IPS-15b (cell line): ENCODE data around the gene SAPCD2.

Experiments
- H3K27me3 ChIP-seq: one replicate; pipeline ENCODE4 v1.6.1; 2013; ENCODE audit warnings: low read length; ENCODE audit not compliant: control insufficient read depth, insufficient read depth
- H3K36me3 ChIP-seq: one replicate; pipeline ENCODE4 v1.6.1; 2013; ENCODE audit warnings: low read length; ENCODE audit not compliant: control insufficient read depth, insufficient read depth
- H3K4me1 ChIP-seq: one replicate; pipeline ENCODE4 v1.6.1; 2013; ENCODE audit warnings: mild to moderate bottlenecking, low read length; ENCODE audit not compliant: control insufficient read depth, insufficient read depth
- H3K4me3 ChIP-seq: one replicate; pipeline ENCODE4 v1.5.1; 2013; ENCODE audit warnings: low read depth, low read length
- H3K9ac ChIP-seq: one replicate; pipeline ENCODE4 v1.6.1; 2013; ENCODE audit warnings: low read depth, mild to moderate bottlenecking, low read length
- H3K9me3 ChIP-seq: one replicate; pipeline ENCODE4 v1.6.1; 2013; ENCODE audit warnings: mild to moderate bottlenecking, low read length; ENCODE audit not compliant: control insufficient read depth, insufficient read depth

Gene SAPCD2

GRCh38 chr9:137111788-137112563, 41.6 kb upstream of the SAPCD2 start:
- Histone ChIP-seq H3K4me1 (no peaks in the 10 kb centered on the region), H3K9me3 (no peaks in the 10 kb centered on the region), H3K9ac (no peak overlapping the region), H3K4me3 (no peak overlapping the region), H3K27me3 (peaks cover 22% of the 10 kb centered on the region), H3K36me3 (peaks cover 21% of the 10 kb centered on the region)

DNA sequence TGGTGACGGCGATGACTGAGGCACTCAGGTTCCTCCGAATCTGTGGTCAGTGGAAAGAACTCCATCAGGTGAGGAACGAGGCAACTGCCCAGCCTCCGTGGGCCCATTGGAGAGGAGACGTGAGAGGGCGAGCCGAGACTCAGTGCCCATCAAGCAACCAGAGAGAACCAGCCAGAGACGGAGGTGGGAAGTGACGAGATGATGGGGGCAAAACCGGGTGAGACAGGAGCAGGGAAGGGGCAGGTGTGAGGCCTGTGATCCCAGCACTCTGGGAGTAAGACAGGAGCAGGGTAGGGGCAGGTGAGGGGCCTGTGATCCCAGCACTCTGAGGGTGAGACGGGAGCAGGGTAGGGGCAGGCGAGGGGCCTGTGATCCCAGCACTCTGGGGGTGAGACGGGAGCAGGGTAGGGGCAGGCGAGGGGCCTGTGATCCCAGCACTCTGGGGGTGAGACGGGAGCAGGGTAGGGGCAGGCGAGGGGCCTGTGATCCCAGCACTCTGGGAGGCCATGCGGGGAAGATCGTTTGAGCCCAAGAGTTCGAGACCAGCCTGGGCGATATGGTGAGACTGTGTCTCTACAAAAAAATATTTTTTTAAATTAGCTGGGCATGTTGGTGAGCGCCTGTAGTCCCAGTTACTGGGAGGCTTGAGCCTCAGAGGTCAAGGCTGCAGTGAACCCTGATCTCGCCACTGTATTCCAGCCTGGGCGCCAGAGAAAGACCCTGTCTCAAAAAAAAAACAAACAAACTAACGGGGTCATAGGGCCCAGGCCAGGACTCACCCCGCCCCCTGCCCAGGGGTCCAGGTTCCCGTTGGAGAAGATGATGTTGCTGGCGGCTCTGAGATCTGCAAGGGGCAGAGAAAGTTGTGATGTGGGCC, 40.8 kb upstream of the SAPCD2 start:
- Histone ChIP-seq H3K4me3 (no peak overlapping the region), H3K27me3 (peaks cover 20% of the 10 kb centered on the region), H3K36me3 (peaks cover 27% of the 10 kb centered on the region)

DNA sequence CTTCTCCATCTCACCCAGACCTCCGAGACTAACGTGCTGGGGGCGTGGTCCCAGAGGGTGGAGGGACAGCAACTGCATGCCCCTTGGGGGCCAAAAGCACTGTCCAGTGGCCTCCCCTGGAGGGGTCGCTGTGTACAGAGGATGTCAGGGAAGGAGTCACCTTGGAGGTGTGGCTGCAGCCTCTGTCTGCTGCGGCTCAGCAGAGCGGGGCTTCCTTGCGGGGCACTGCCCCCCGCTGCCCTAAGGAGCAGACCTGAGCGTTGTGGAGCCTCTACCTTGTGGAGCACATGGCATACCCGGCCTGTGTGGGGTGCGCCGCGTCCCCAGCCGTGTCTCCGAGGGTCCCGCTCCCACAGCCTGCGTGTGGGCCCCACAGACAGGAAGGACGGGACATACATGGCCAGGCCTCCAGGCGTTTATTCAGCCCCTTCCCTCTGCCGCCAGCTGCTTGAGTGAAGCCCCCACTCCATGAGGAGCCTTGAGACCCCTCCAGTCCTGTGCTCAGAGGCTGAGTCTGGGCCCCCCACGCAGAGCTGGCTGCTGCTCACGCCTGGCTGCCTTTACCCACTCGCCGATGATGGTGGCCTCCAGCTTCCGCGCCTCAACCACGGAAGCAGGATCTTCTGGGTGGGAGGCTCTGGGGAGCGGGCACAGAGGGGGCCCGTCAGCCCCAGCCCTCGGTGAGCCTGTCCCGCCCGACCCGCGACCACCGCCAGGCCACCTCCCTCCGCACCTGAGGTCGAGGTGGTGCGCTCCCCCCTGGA, 40.0 kb upstream of the SAPCD2 start:
- no peaks in the 10 kb centered on the region for H3K9me3 ChIP-seq
- H3K27me3 ChIP-seq = peaks cover 12% of the 10 kb centered on the region
- no peak overlapping the region for H3K9ac ChIP-seq
- H3K4me3 ChIP-seq = no peak overlapping the region
- peaks cover 34% of the 10 kb centered on the region for H3K36me3 ChIP-seq
- H3K4me1 ChIP-seq = no peaks in the 10 kb centered on the region

More for the DNA sequence above, 40.8 kb upstream of the SAPCD2 start:
- Histone ChIP-seq H3K9ac (no peak overlapping the region), H3K4me1 (no peaks in the 10 kb centered on the region), H3K9me3 (no peaks in the 10 kb centered on the region)

DNA sequence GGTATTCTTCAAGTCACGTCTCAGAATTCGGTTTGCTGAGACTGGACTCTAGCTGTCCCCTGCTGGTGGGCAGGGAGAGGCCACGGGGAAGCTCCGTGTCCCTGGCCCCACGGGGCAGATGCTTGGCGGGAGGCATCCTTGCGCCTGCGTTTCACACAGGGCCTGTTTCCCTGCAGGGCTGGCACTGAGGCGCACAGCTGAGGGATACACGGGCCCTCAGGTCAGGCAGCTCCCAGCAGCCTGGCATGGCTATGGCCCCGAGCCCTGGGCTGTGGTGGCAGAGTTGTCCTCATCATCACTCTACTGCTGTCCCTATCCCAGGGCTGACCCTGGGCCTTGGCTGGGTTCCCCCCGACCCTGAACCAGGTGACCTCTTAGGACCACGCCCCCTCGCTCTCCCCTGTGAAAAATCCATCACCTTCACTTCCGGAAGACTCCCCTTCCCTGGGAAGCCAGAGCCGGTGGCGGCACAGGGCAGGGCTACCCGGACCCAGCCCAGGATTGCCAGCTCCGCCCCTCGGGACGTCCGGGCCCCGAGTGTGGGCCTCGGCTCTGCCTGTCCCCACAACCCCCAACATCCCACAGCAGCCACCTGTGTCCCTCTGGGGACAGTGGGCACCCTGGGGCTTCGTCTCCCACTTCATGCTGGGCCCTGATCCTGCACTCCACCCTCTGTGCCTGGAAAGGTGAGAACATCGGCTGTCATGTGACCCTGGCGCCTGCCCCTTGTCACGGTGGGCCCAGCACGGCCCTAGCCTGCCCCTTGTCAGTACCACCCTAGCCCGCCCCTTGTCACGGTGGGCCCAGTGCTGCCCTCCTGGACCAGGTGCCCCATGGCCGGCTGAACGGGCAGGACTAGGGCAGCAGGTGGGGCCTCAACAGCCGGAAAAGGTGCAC, 39.1 kb upstream of the SAPCD2 start:
- no peaks in the 10 kb centered on the region for H3K4me1 ChIP-seq
- peaks cover 37% of the 10 kb centered on the region for H3K36me3 ChIP-seq
- no peak overlapping the region for H3K9ac ChIP-seq
- peaks cover 7% of the 10 kb centered on the region for H3K27me3 ChIP-seq
- H3K9me3 ChIP-seq = no peaks in the 10 kb centered on the region
- H3K4me3 ChIP-seq = no peak overlapping the region

GRCh38 chr9:137108608-137109249, 38.4 kb upstream of the SAPCD2 start:
- H3K4me3 ChIP-seq = no peak overlapping the region
- H3K27me3 ChIP-seq = peaks cover 7% of the 10 kb centered on the region
- no peaks in the 10 kb centered on the region for H3K4me1 ChIP-seq
- no peaks in the 10 kb centered on the region for H3K9me3 ChIP-seq
- H3K9ac ChIP-seq = no peak overlapping the region
- H3K36me3 ChIP-seq = peaks cover 40% of the 10 kb centered on the region

DNA sequence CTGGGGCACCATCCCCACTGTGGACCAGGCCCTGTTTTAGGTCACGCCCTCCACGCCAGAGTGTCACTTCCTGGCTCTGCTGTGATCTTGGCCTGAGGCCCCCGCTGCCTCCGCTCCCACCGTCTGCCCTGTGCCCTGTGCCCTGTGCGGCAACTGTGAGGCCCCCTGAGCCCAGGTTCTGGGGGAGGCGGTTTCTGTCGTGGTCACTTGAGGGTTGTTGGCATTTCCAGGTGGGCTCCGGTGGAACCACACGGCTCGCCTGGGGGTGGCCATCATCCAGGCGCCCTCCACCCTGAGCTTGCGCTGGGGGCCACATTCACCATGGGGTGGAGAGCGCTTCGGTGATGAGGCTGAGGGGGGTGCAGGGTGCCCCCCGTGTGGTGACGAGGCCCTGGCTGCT, 37.6 kb upstream of the SAPCD2 start:
- Histone ChIP-seq H3K4me1 (no peaks in the 10 kb centered on the region), H3K27me3 (peaks cover under 1% of the 10 kb centered on the region), H3K9ac (no peak overlapping the region), H3K4me3 (no peak overlapping the region), H3K9me3 (no peaks in the 10 kb centered on the region), H3K36me3 (peaks cover 47% of the 10 kb centered on the region)

GRCh38 chr9:137107312-137107921, 37.1 kb upstream of the SAPCD2 start:
- H3K36me3 ChIP-seq = peaks cover 53% of the 10 kb centered on the region

GRCh38 chr9:137106662-137107250, 36.4 kb upstream of the SAPCD2 start:
- Histone ChIP-seq H3K9me3 (peaks cover 5% of the 10 kb centered on the region), H3K36me3 (peaks cover 60% of the 10 kb centered on the region), H3K4me3 (no peak overlapping the region), H3K27me3 (no peaks in the 10 kb centered on the region), H3K4me1 (no peaks in the 10 kb centered on the region), H3K9ac (no peak overlapping the region)

More at GRCh38 chr9:137107312-137107921, 37.1 kb upstream of the SAPCD2 start:
- Histone ChIP-seq H3K9me3 (peaks cover under 1% of the 10 kb centered on the region), H3K9ac (no peak overlapping the region), H3K27me3 (no peaks in the 10 kb centered on the region), H3K4me1 (no peaks in the 10 kb centered on the region), H3K4me3 (no peak overlapping the region)

DNA sequence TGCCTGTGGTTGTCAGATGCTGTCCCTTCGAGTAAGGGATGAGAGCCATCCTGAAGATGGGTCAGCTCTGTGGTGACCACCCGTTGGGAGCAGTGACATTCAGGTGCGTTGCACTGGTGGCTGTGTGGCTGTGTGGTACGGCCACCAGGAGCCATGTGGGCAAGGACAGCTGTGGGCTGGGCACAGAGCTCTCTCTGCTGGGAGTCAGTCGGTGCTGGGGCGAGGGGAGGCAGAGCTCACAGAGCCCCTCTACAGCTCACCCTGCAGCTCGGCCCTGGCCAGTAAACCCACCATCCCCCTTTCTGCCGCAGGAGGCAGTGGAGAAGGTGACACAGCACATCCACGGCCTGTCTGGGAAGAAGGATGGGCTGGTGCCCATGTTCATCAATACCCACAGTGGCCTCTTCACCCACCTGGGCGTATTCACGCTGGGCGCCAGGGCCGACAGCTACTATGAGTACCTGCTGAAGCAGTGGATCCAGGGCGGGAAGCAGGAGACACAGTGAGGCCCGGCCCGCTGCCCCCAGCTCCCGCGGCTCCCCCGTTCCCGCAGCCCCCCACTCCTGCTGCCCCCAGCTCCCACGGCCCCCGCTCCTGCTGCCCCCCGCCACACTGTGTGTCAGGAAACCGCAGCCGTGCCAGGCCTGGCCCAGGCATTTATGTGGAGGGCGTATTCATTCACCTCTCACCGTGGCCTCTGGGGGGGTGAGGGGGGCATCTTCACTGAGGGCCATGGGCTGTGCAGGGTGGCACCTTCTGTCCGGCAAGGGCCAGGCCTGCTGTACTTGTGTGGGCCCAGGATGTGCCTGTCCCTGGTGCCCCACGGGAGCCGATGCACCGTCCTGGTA, 35.7 kb upstream of the SAPCD2 start:
- H3K27me3 ChIP-seq = no peaks in the 10 kb centered on the region
- peaks cover 5% of the 10 kb centered on the region for H3K9me3 ChIP-seq
- no peak overlapping the region for H3K4me3 ChIP-seq
- no peaks in the 10 kb centered on the region for H3K4me1 ChIP-seq
- peaks cover 65% of the 10 kb centered on the region for H3K36me3 ChIP-seq
- H3K9ac ChIP-seq = no peak overlapping the region
